Subcutaneous abdominal adipose tissue (tissue), 5 donors: ENCODE results near the gene SPTBN1.

Experiments
- H3K27ac ChIP-seq: one replicate; pipeline ENCODE4 v1.7.0; 2013; ENCODE audit warnings: low read depth, mild to moderate bottlenecking, inconsistent platforms, low read length, moderate library complexity
- H3K27me3 ChIP-seq, 5 donors: one replicate each; pipeline ENCODE4 v1.7.0; 2013; ENCODE audit warnings: low read length in 5 of 5, inconsistent platforms in 1 of 5; ENCODE audit not compliant: control insufficient read depth in 5 of 5, insufficient read depth in 4 of 5
- H3K36me3 ChIP-seq, 5 donors: one replicate each; pipeline ENCODE4 v1.7.0; 2013; ENCODE audit warnings: low read length in 5 of 5; ENCODE audit not compliant: control insufficient read depth in 5 of 5, insufficient read depth in 5 of 5
- H3K4me1 ChIP-seq, 5 donors: one replicate each; pipeline ENCODE4 v1.7.0; 2013; ENCODE audit warnings: low read length in 5 of 5, mild to moderate bottlenecking in 3 of 5, moderate library complexity in 1 of 5; ENCODE audit not compliant: control insufficient read depth in 5 of 5, insufficient read depth in 5 of 5
- H3K4me3 ChIP-seq, 5 donors: one replicate each; pipeline ENCODE4 v1.7.0; 2013; ENCODE audit warnings: low read length in 5 of 5, low read depth in 1 of 5
- H3K9ac ChIP-seq, 5 donors: one replicate each; pipeline ENCODE4 v1.7.0; 2013; ENCODE audit warnings: low read length in 5 of 5, mild to moderate bottlenecking in 4 of 5, moderate library complexity in 3 of 5
- H3K9me3 ChIP-seq, 5 donors: one replicate each; pipeline ENCODE4 v1.7.0; 2013; ENCODE audit warnings: low read length in 5 of 5; ENCODE audit not compliant: control insufficient read depth in 5 of 5
- donor health status: healthy.
- donor health status: healthy.
- donor health status: healthy.
- donor health status: healthy.
- donor health status: healthy.

SPTBN1 gene

GRCh38 chr2:54642677-54643430 is 186.7 kb downstream of the SPTBN1 start:
- peak overlapping the region; percentile 81 for H3K27ac ChIP-seq
- H3K36me3 ChIP-seq = peaks cover 45 to 94% (median 85%) of the 10 kb centered on the region in 5 donors
- no peak overlapping the region for H3K4me3 ChIP-seq
- H3K27me3 ChIP-seq = no peaks in the 10 kb centered on the region
- no peak overlapping the region for H3K9ac ChIP-seq
- no peaks in the 10 kb centered on the region for H3K9me3 ChIP-seq
- peaks cover 0 to 19% (median 5%) of the 10 kb centered on the region in 5 donors for H3K4me1 ChIP-seq

GRCh38 chr2:54644236-54644635 is 188.1 kb downstream of the SPTBN1 start:
- Histone ChIP-seq H3K4me3 (no peak overlapping the region), H3K9ac (no peak overlapping the region), H3K27ac (no peak overlapping the region), H3K27me3 (no peaks in the 10 kb centered on the region), H3K4me1 (peaks cover 0 to 14% (median 5%) of the 10 kb centered on the region in 5 donors), H3K9me3 (no peaks in the 10 kb centered on the region), H3K36me3 (peaks cover 45 to 94% (median 85%) of the 10 kb centered on the region in 5 donors)

DNA sequence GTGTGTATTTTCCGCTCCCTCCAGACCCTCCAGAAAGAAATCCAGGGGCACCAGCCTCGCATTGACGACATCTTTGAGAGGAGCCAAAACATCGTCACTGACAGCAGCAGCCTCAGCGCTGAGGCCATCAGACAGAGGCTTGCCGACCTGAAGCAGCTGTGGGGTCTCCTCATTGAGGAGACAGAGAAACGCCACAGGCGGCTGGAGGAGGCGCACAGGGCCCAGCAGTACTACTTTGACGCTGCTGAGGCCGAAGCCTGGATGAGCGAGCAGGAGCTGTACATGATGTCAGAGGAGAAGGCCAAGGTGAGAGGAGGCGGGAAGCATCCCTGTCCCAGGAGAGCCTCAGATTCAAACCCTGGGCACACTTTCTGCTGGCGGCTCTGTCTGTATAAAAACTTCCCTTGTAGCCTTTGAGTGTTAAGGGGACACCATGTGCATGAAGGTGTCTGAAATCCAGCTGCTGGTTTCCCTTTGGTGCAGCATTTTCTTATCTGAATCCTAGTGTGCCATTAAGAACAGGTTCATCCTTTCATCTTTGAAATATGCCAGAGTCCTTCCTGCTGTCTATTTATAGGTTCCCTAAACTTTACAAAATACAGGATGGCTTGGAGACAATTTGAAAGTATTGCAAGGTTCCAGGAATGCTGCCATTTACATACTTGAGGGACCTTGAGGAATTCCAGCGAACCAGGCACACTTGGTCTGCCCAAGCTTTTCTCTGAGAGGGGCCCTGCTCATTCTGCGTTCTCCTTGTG is 190.2 kb downstream of the SPTBN1 start:
- peaks cover 52 to 97% (median 91%) of the 10 kb centered on the region in 5 donors for H3K36me3 ChIP-seq
- H3K4me3 ChIP-seq = no peak overlapping the region
- H3K4me1 ChIP-seq = peaks cover 0 to 5% (median 0%) of the 10 kb centered on the region in 5 donors
- H3K9ac ChIP-seq = no peak overlapping the region
- no peaks in the 10 kb centered on the region for H3K27me3 ChIP-seq
- no peaks in the 10 kb centered on the region for H3K9me3 ChIP-seq
- H3K27ac ChIP-seq = peak overlapping the region; percentile 6

DNA sequence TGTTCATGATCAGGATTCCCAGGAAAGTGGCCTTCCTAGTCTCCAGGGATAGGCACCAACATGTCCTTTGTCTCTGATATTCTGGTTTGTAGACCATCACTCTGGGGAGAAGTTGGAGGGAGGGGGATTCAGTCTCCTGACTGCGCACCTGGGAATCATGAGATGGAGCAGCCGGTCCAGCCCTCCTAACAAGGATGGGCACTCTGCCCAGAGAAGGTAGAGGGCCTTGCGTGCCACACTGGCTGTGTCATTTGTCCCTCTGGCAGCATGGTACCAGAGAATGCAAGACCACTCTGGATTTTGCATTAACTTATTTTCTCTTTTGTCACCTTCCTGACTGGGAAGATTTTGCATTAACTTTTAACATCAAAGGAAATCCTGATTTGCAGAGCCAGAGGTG is 192.1 kb downstream of the SPTBN1 start:
- no peaks in the 10 kb centered on the region for H3K4me1 ChIP-seq
- H3K27me3 ChIP-seq = no peaks in the 10 kb centered on the region
- no peaks in the 10 kb centered on the region for H3K9me3 ChIP-seq
- H3K4me3 ChIP-seq = no peak overlapping the region
- peaks cover 59 to 100% (median 95%) of the 10 kb centered on the region in 5 donors for H3K36me3 ChIP-seq
- H3K27ac ChIP-seq = peak overlapping the region; percentile 9
- no peak overlapping the region for H3K9ac ChIP-seq

GRCh38 chr2:54649191-54649590 is 193.1 kb downstream of the SPTBN1 start:
- Histone ChIP-seq H3K36me3 (peaks cover 55 to 100% (median 96%) of the 10 kb centered on the region in 5 donors), H3K4me1 (no peaks in the 10 kb centered on the region)

DNA sequence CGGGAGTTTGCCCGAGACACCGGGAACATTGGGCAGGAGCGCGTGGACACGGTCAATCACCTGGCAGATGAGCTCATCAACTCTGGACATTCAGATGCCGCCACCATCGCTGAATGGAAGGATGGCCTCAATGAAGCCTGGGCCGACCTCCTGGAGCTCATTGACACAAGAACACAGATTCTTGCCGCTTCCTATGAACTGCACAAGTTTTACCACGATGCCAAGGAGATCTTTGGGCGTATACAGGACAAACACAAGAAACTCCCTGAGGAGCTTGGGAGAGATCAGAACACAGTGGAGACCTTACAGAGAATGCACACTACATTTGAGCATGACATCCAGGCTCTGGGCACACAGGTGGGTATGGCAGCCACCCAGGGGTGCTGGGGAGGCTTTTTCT is 193.5 kb downstream of the SPTBN1 start:
- Histone ChIP-seq H3K9ac (no peak overlapping the region), H3K36me3 (peaks cover 56 to 100% (median 96%) of the 10 kb centered on the region in 5 donors), H3K4me1 (no peaks in the 10 kb centered on the region), H3K4me3 (no peak overlapping the region), H3K9me3 (no peaks in the 10 kb centered on the region), H3K27ac (no peak overlapping the region), H3K27me3 (no peaks in the 10 kb centered on the region)

More at GRCh38 chr2:54649191-54649590, 193.1 kb downstream of the SPTBN1 start:
- Histone ChIP-seq H3K27me3 (no peaks in the 10 kb centered on the region), H3K4me3 (no peak overlapping the region), H3K9me3 (no peaks in the 10 kb centered on the region), H3K9ac (no peak overlapping the region), H3K27ac (no peak overlapping the region)

GRCh38 chr2:54650612-54651011 is 194.5 kb downstream of the SPTBN1 start:
- Histone ChIP-seq H3K27ac (peak overlapping the region; percentile 13), H3K4me1 (no peaks in the 10 kb centered on the region), H3K9ac (no peak overlapping the region), H3K36me3 (peaks cover 59 to 100% (median 96%) of the 10 kb centered on the region in 5 donors), H3K27me3 (no peaks in the 10 kb centered on the region), H3K9me3 (no peaks in the 10 kb centered on the region), H3K4me3 (no peak overlapping the region)

DNA sequence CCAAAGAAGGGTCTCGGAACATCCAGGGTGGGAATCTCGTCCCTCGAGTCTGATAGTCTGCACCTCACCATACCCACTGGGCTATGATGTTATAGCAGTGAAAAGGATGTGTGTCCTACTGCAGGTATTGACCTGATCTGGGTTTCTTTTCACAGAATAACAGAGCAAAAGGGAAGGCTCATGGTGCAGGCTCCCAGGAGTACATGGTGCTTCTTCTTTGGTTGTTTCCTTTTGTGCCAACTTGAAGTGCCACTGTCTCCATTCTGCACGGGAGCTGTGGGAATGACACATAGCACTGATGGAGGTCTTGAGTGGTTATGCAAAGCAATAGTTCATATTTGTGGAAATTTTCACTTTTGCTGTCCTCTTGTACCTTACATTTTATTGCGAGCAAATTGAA is 195.2 kb downstream of the SPTBN1 start:
- Histone ChIP-seq H3K27me3 (no peaks in the 10 kb centered on the region), H3K27ac (no peak overlapping the region), H3K4me3 (no peak overlapping the region), H3K9ac (no peak overlapping the region), H3K9me3 (no peaks in the 10 kb centered on the region), H3K4me1 (no peaks in the 10 kb centered on the region), H3K36me3 (peaks cover 66 to 100% (median 96%) of the 10 kb centered on the region in 5 donors)

GRCh38 chr2:54652540-54652939 is 196.4 kb downstream of the SPTBN1 start:
- no peak overlapping the region for H3K4me3 ChIP-seq
- peaks cover 64 to 99% (median 95%) of the 10 kb centered on the region in 5 donors for H3K36me3 ChIP-seq
- no peaks in the 10 kb centered on the region for H3K27me3 ChIP-seq
- no peak overlapping the region for H3K9ac ChIP-seq
- H3K27ac ChIP-seq = peak overlapping the region; percentile 26
- peaks cover 0 to 9% (median under 1%) of the 10 kb centered on the region in 5 donors for H3K4me1 ChIP-seq
- no peaks in the 10 kb centered on the region for H3K9me3 ChIP-seq
